Measurements from ENCODE around the gene VWA8.

VWA8 gene

GRCh38 chr13:41945926-41946325 lies 15.0 kb downstream of the VWA8 start:
- no peak for TF ChIP-seq CTCF (IDR thresholded peaks at IDR 0.05)

GRCh38 chr13:41944635-41945397 lies 16.1 kb downstream of the VWA8 start:
- TF ChIP-seq CTCF (IDR thresholded peaks at IDR 0.05) = no peak

GRCh38 chr13:41944229-41944628 lies 16.7 kb downstream of the VWA8 start:
- no peak for TF ChIP-seq CTCF (IDR thresholded peaks at IDR 0.05)

- TF ChIP-seq CTCF (IDR thresholded peaks at IDR 0.05) = peak; percentile 26; the same call in 1 of the 2 replicates
Observed at GRCh38 chr13:41942462-41943094, 18.3 kb downstream of the VWA8 start.

- no peak for TF ChIP-seq CTCF (IDR thresholded peaks at IDR 0.05)
Observed at GRCh38 chr13:41941174-41941573, 19.7 kb downstream of the VWA8 start.

- TF ChIP-seq CTCF (IDR thresholded peaks at IDR 0.05) = no peak
Observed at GRCh38 chr13:41939398-41939797, 21.5 kb downstream of the VWA8 start.

GRCh38 chr13:41938918-41939317 lies 22.0 kb downstream of the VWA8 start:
- TF ChIP-seq CTCF (IDR thresholded peaks at IDR 0.05) = no peak
